ENCODE measurements around the gene LENEP. TPM values are rescaled to one million over a fixed set of nuclear protein-coding genes. Genes with fewer than 3 reads are reported as not detected.
A peak's percentile ranks its signal among the peaks of the same experiment; 100 is the strongest.

The LENEP gene
- total and polyA plus RNA-seq, 2 donors (not counting 1 experiment from before 2014, with no cell fraction given), result not detected

GRCh38 chr1:154969246-154969645 lies 24.1 kb upstream of the LENEP start:
- peak overlapping the region; percentile 36 for H3K9ac ChIP-seq (ENCODE audit: insufficient read depth, low read length)
- no peaks in the 10 kb centered on the region for H3K27me3 ChIP-seq (ENCODE audit: control insufficient read depth, insufficient read depth, low read length)
- H3K4me1 ChIP-seq (ENCODE audit: control insufficient read depth, extremely low read depth, insufficient read depth, low read length), result peaks cover 26% of the 10 kb centered on the region
- peaks cover 29% of the 10 kb centered on the region for H3K36me3 ChIP-seq (ENCODE audit: control insufficient read depth, insufficient read depth, low read length)
- H3K27ac ChIP-seq (ENCODE audit: insufficient read depth, low read length), result peak overlapping the region; percentile 94
- H2AFZ ChIP-seq (ENCODE audit: low read length), result no peak overlapping the region
- peak overlapping the region; percentile 60 to 92 (median 82) for H3K4me3 ChIP-seq (replicated peaks in 1 of 4; ENCODE audit: control extremely low read depth in 1 of 4, insufficient read depth in 1 of 4, low read depth in 3 of 4, low read length in 4 of 4)
- no peaks in the 10 kb centered on the region for H4K20me1 ChIP-seq (ENCODE audit: control insufficient read depth, extremely low read depth, insufficient read depth, low read length)
- peaks cover 56% of the 10 kb centered on the region for H3K79me2 ChIP-seq (ENCODE audit: control insufficient read depth, insufficient read depth, low read length)
- H3K9me3 ChIP-seq (ENCODE audit: control insufficient read depth, insufficient read depth, low read depth, low read length), result no peaks in the 10 kb centered on the region
- DNase-seq (ENCODE audit: low read depth in 2 of 2), result no peak
- peak overlapping the region; percentile 85 for H3K4me2 ChIP-seq (ENCODE audit: extremely low read depth, insufficient read depth, low read length)
- TF ChIP-seq CTCF (conservative IDR thresholded peaks at IDR 0.05 in 1 of 2, IDR thresholded peaks at IDR 0.05 in 1 of 2; ENCODE audit: low read depth in 1 of 2, low read length in 2 of 2), result no peak
- TF ChIP-seq EZH2 (IDR thresholded peaks at IDR 0.05; ENCODE audit: low read length, missing control alignments), result no peak

- no peak for DNase-seq (ENCODE audit: low read depth in 2 of 2)
- Histone ChIP-seq H3K4me1 (ENCODE audit: control insufficient read depth, extremely low read depth, insufficient read depth, low read length) (peaks cover 26% of the 10 kb centered on the region), H3K9me3 (ENCODE audit: control insufficient read depth, insufficient read depth, low read depth, low read length) (no peaks in the 10 kb centered on the region), H3K27ac (ENCODE audit: insufficient read depth, low read length) (peak overlapping the region; percentile 94), H3K4me2 (ENCODE audit: extremely low read depth, insufficient read depth, low read length) (peak overlapping the region; percentile 85), H3K79me2 (ENCODE audit: control insufficient read depth, insufficient read depth, low read length) (peaks cover 54% of the 10 kb centered on the region), H3K36me3 (ENCODE audit: control insufficient read depth, insufficient read depth, low read length) (peaks cover 24% of the 10 kb centered on the region), H3K27me3 (ENCODE audit: control insufficient read depth, insufficient read depth, low read length) (no peaks in the 10 kb centered on the region), H3K9ac (ENCODE audit: insufficient read depth, low read length) (peak overlapping the region; percentile 76), H2AFZ (ENCODE audit: low read length) (no peak overlapping the region), H4K20me1 (ENCODE audit: control insufficient read depth, extremely low read depth, insufficient read depth, low read length) (no peaks in the 10 kb centered on the region), H3K4me3 (replicated peaks in 1 of 4; ENCODE audit: control extremely low read depth in 1 of 4, insufficient read depth in 1 of 4, low read depth in 3 of 4, low read length in 4 of 4) (peak overlapping the region; percentile 60 to 92 (median 82))
- TF ChIP-seq CTCF (conservative IDR thresholded peaks at IDR 0.05 in 1 of 2, IDR thresholded peaks at IDR 0.05 in 1 of 2; ENCODE audit: low read depth in 1 of 2, low read length in 2 of 2), result no peak
- no peak for TF ChIP-seq EZH2 (IDR thresholded peaks at IDR 0.05; ENCODE audit: low read length, missing control alignments)
Measured at GRCh38 chr1:154969860-154970452, 23.4 kb upstream of the LENEP start.

- H2AFZ ChIP-seq (ENCODE audit: low read length), result no peak within 1 kb of the TSS
- H3K79me2 ChIP-seq (ENCODE audit: control insufficient read depth, insufficient read depth, low read length), result peaks cover 60% of the 10 kb centered on the region
- H3K9me3 ChIP-seq (ENCODE audit: control insufficient read depth, insufficient read depth, low read depth, low read length), result no peaks in the 10 kb centered on the region
- H4K20me1 ChIP-seq (ENCODE audit: control insufficient read depth, extremely low read depth, insufficient read depth, low read length), result no peaks in the 10 kb centered on the region
- H3K4me2 ChIP-seq (ENCODE audit: extremely low read depth, insufficient read depth, low read length), result peak within 1 kb of the TSS; percentile 85
- peaks cover 20% of the 10 kb centered on the region for H3K36me3 ChIP-seq (ENCODE audit: control insufficient read depth, insufficient read depth, low read length)
- peaks cover 26% of the 10 kb centered on the region for H3K4me1 ChIP-seq (ENCODE audit: control insufficient read depth, extremely low read depth, insufficient read depth, low read length)
- peak within 1 kb of the TSS; percentile 94 for H3K27ac ChIP-seq (ENCODE audit: insufficient read depth, low read length)
- no peak for TF ChIP-seq CTCF (conservative IDR thresholded peaks at IDR 0.05 in 1 of 2, IDR thresholded peaks at IDR 0.05 in 1 of 2; ENCODE audit: low read depth in 1 of 2, low read length in 2 of 2)
- no peak for TF ChIP-seq EZH2 (IDR thresholded peaks at IDR 0.05; ENCODE audit: low read length, missing control alignments)
- H3K9ac ChIP-seq (ENCODE audit: insufficient read depth, low read length), result peak within 1 kb of the TSS; percentile 76
- peak within 1 kb of the TSS; percentile 60 to 92 (median 82) for H3K4me3 ChIP-seq (replicated peaks in 1 of 4; ENCODE audit: control extremely low read depth in 1 of 4, insufficient read depth in 1 of 4, low read depth in 3 of 4, low read length in 4 of 4)
- H3K27me3 ChIP-seq (ENCODE audit: control insufficient read depth, insufficient read depth, low read length), result no peaks in the 10 kb centered on the region
- DNase-seq (ENCODE audit: low read depth in 2 of 2), result peak; percentile 92 to 95
Measured at GRCh38 chr1:154970631-154971340, 22.6 kb upstream of the LENEP start, which contains the start of gene SHC1. SHC1 (minus strand) TSS chr1:154970747; CDS start chr1:154970526, 221 bp downstream.
